GM11168 (cell line): ENCODE measurements around the gene SCN3B.

ENCODE experiments used
- in situ Hi-C: fragments of 300-500 bp; cut with MboI; formaldehyde crosslinking; loops from one replicate; pipeline ENCODE4 v1.12.0; 2022; ENCODE audit warnings: low sequenced_read_pairs; ENCODE audit not compliant: unreplicated experiment

SCN3B gene

GRCh38 chr11:123603666-123604065 lies 50.8 kb downstream of the SCN3B start:
- in situ Hi-C loops, result no loop called here

GRCh38 chr11:123601743-123602142 lies 52.7 kb downstream of the SCN3B start:
- in situ Hi-C loops, result no loop called here

GRCh38 chr11:123601136-123601535 lies 53.3 kb downstream of the SCN3B start:
- in situ Hi-C loops, result no loop called here

- in situ Hi-C loops, result no loop called here
These were observed 56.6 kb downstream of the SCN3B start for GRCh38 chr11:123597859-123598258.

- in situ Hi-C loops, result no loop called here
These were observed 59.5 kb downstream of the SCN3B start for GRCh38 chr11:123594921-123595320.

- in situ Hi-C loops, result no loop called here
These were observed 60.1 kb downstream of the SCN3B start for GRCh38 chr11:123594188-123594901.

- in situ Hi-C loops, result no loop called here
These were observed 60.9 kb downstream of the SCN3B start for GRCh38 chr11:123593570-123593969.

GRCh38 chr11:123590296-123590912 lies 64.0 kb downstream of the SCN3B start:
- in situ Hi-C loops, result no loop called here

GRCh38 chr11:123588864-123589262 lies 65.6 kb downstream of the SCN3B start:
- in situ Hi-C loops, result no loop called here

GRCh38 chr11:123588117-123588863 lies 66.1 kb downstream of the SCN3B start:
- in situ Hi-C loops, result no loop called here

- in situ Hi-C loops, result no loop called here
These were observed 66.9 kb downstream of the SCN3B start for GRCh38 chr11:123587559-123587958.

GRCh38 chr11:123587044-123587443 lies 67.4 kb downstream of the SCN3B start:
- in situ Hi-C loops, result no loop called here

- in situ Hi-C loops, result no loop called here
These were observed 67.9 kb downstream of the SCN3B start for GRCh38 chr11:123586568-123586967.

GRCh38 chr11:123585706-123586105 lies 68.7 kb downstream of the SCN3B start:
- in situ Hi-C loops, result no loop called here

- in situ Hi-C loops, result no loop called here
These were observed 69.2 kb downstream of the SCN3B start for GRCh38 chr11:123585206-123585605.

GRCh38 chr11:123584737-123585136 lies 69.7 kb downstream of the SCN3B start:
- in situ Hi-C loops, result no loop called here

GRCh38 chr11:123584186-123584585 lies 70.2 kb downstream of the SCN3B start:
- in situ Hi-C loops, result no loop called here

GRCh38 chr11:123582992-123583504 lies 71.4 kb downstream of the SCN3B start:
- in situ Hi-C loops, result no loop called here

GRCh38 chr11:123581651-123582399 lies 72.6 kb downstream of the SCN3B start:
- in situ Hi-C loops, result no loop called here

GRCh38 chr11:123580557-123581275 lies 73.7 kb downstream of the SCN3B start:
- in situ Hi-C loops, result no loop called here
